ENCODE results near the gene RPS27. TPM values are rescaled to one million over a fixed set of nuclear protein-coding genes. Genes with fewer than 3 reads are reported as not detected.

RPS27 gene
- total and polyA plus RNA-seq, 4 donors, result 1,406 to 25,693 (median 7,503) TPM

DNA sequence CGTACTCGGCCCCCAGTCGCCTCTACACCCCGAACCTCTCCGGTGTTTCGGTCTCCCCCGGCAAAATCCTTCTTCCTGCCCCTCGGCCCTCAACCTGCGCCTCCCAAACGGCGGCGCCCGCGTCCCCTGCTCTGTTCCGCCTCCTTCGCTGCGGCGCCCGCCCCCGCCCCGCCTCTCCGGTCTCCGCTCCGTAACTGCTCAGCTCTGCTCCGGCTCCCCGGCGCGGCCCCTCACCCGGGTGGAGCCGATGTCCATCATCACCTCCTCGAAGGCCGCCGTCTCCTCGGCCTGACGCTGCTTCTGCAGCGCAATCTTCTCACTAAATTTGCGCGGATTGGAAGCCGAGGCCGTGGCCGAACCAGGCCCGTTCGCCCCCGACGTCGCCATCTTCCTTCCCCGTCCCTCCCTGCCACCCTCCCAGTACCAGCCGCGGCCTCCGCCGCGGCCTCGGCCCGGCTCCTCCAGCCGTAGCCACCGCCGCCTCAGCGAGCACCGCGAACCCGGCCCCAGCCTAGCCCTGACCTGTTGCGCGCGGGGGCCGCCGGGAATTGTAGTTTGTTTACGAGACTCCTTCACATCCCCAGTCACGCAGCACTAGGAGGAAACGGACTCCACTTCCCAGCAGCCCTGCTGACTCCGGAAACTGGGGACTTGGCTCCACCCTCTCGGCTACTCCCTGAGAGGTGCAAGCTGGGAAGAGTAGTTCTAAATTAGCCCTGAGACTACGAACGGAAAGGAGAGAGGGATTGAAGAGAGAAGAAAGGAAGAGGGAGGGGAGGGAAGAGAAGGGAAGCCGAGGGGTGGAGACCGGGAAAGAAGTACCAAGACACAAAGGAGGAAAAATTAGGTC, 32.2 kb upstream of the RPS27 start, which contains the start of gene CRTC2:
CRTC2 (minus strand) TSS at position 502 of the 850 bp plus-strand sequence; CDS start at position 387, 115 bp downstream.
- H3K27me3 ChIP-seq (ENCODE audit: control insufficient read depth in 1 of 2, insufficient read depth in 2 of 2, low read length in 1 of 2), result no peaks in the 10 kb centered on the region
- H3K27ac ChIP-seq (ENCODE audit: low read depth in 1 of 2, low read length in 2 of 2), result peak within 1 kb of the TSS in 1 of 2 donors; percentile 55
- H3K4me1 ChIP-seq (ENCODE audit: control insufficient read depth in 1 of 2, insufficient read depth in 2 of 2, low read length in 2 of 2), result peaks cover 0 to 2% of the 10 kb centered on the region in 2 donors
- peak within 1 kb of the TSS; percentile 68 to 89 for H3K4me3 ChIP-seq (ENCODE audit: low read length in 2 of 2)
- DNase-seq, result peak; percentile 99 to 100
- H3K9me3 ChIP-seq (ENCODE audit: control insufficient read depth, low read length), result no peaks in the 10 kb centered on the region
- peaks cover 0 to 3% of the 10 kb centered on the region in 2 donors for H3K36me3 ChIP-seq (ENCODE audit: control insufficient read depth in 1 of 2, insufficient read depth in 2 of 2, low read length in 1 of 2)
- 0% methylated on average over 71 to 75 of the region's 75 CpGs for WGBS, 2 donors
- peak; percentile 96 for ATAC-seq (ENCODE audit: low FRiP score)
- intact Hi-C loops (cut with DNase I), result no loop called here

DNA sequence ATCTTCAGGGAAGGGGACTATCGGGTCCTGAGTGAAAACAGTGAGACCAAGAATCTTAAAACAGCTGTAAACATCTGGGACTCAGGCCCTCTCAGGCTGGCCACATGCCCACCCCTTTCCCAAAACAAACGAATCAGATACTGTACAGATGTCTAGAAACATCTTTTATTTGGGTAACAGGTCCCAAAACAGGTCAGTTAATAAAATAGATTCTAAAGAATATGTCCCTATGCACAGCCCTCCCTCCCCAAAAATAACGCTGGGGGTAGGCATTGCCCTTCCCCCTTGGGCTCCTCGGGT, 31.7 kb upstream of the RPS27 start:
- Histone ChIP-seq H3K9me3 (ENCODE audit: control insufficient read depth, low read length) (no peaks in the 10 kb centered on the region), H3K4me1 (ENCODE audit: control insufficient read depth in 1 of 2, insufficient read depth in 2 of 2, low read length in 2 of 2) (peaks cover 0 to 2% of the 10 kb centered on the region in 2 donors), H3K4me3 (ENCODE audit: low read length in 2 of 2) (no peak overlapping the region), H3K36me3 (ENCODE audit: control insufficient read depth in 1 of 2, insufficient read depth in 2 of 2, low read length in 1 of 2) (peaks cover 0 to 3% of the 10 kb centered on the region in 2 donors), H3K27ac (ENCODE audit: low read depth in 1 of 2, low read length in 2 of 2) (peak overlapping the region in 1 of 2 donors; percentile 34), H3K27me3 (ENCODE audit: control insufficient read depth in 1 of 2, insufficient read depth in 2 of 2, low read length in 1 of 2) (no peaks in the 10 kb centered on the region)
- DNase-seq, result no peak
- 7 to 8% methylated on average over 4 of the region's 4 CpGs for WGBS, 2 donors
- ATAC-seq (ENCODE audit: low FRiP score), result no peak
- intact Hi-C loops (cut with DNase I), result no loop called here

DNA sequence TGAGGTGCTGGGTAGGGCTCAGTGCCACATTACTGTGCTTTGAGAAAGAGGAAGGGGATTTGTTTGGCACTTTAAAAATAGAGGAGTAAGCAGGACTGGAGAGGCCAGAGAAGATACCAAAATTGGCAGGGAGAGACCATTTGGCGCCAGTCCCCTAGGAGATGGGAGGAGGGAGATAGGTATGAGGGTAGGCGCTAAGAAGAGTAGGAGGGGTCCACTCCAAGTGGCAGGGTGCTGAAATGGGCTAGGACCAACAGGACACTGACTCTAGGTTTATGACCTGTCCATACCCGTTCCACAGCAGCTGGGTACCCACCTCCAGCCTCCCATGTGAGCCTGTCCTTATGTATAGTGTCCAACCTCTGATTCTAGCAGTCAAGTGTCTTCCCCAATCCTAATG, 31.1 kb upstream of the RPS27 start:
- H3K9me3 ChIP-seq (ENCODE audit: control insufficient read depth, low read length), result no peaks in the 10 kb centered on the region
- no peak for DNase-seq
- no peak for ATAC-seq (ENCODE audit: low FRiP score)
- H3K4me3 ChIP-seq (ENCODE audit: low read length in 2 of 2), result no peak overlapping the region
- H3K27ac ChIP-seq (ENCODE audit: low read depth in 1 of 2, low read length in 2 of 2), result no peak overlapping the region
- intact Hi-C loops (cut with DNase I), result no loop called here
- peaks cover 0 to 3% of the 10 kb centered on the region in 2 donors for H3K36me3 ChIP-seq (ENCODE audit: control insufficient read depth in 1 of 2, insufficient read depth in 2 of 2, low read length in 1 of 2)
- WGBS, 2 donors, result 43 to 53% methylated on average over 3 of the region's 3 CpGs
- peaks cover 0 to 2% of the 10 kb centered on the region in 2 donors for H3K4me1 ChIP-seq (ENCODE audit: control insufficient read depth in 1 of 2, insufficient read depth in 2 of 2, low read length in 2 of 2)
- H3K27me3 ChIP-seq (ENCODE audit: control insufficient read depth in 1 of 2, insufficient read depth in 2 of 2, low read length in 1 of 2), result no peaks in the 10 kb centered on the region

DNA sequence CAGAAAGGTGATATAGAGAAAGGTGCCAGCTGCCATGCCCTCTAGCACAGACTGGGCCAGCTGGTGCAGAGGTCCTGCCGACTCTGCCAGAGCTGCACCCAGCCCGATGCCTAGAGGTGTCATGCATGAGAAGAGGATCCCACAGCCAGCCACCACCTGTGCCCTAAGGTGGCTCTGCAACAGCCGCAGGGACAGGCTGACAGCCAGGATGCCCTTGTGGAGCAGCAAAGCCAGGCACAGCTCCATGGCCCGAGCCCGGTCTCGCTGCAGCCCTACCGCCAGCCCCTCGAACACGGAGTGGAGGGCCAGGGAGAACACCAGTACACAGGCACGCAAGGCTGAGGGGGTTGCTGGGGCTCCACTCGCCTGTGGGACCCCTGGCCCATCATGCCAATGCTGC, 30.4 kb upstream of the RPS27 start:
- no peak overlapping the region for H3K27ac ChIP-seq (ENCODE audit: low read depth in 1 of 2, low read length in 2 of 2)
- no peak overlapping the region for H3K4me3 ChIP-seq (ENCODE audit: low read length in 2 of 2)
- no peak for DNase-seq
- H3K27me3 ChIP-seq (ENCODE audit: control insufficient read depth in 1 of 2, insufficient read depth in 2 of 2, low read length in 1 of 2), result no peaks in the 10 kb centered on the region
- WGBS, 2 donors, result 90 to 93% methylated on average over 11 of the region's 11 CpGs
- H3K4me1 ChIP-seq (ENCODE audit: control insufficient read depth in 1 of 2, insufficient read depth in 2 of 2, low read length in 2 of 2), result peaks cover 0 to 2% of the 10 kb centered on the region in 2 donors
- H3K9me3 ChIP-seq (ENCODE audit: control insufficient read depth, low read length), result no peaks in the 10 kb centered on the region
- intact Hi-C loops (cut with DNase I), result no loop called here
- peaks cover 0 to 3% of the 10 kb centered on the region in 2 donors for H3K36me3 ChIP-seq (ENCODE audit: control insufficient read depth in 1 of 2, insufficient read depth in 2 of 2, low read length in 1 of 2)
- ATAC-seq (ENCODE audit: low FRiP score), result no peak

DNA sequence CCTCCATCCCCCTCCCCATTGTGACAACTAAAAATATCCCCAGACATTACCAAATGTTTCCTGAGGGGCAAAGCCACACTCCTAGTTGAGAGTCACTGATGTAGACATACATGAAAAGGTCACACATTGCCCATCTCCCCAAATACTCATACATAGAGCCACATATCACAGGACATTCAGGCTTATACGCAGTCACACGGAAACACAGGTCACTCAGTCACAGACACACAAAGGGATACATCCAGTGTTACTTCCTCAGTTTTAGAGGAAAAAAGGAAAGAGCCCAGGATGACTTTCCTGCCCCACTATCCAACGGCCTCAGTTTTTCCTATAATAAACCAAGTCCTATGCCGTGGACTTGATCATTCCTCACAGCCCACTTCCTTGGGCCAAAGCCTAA, 29.1 kb upstream of the RPS27 start:
- intact Hi-C loops (cut with DNase I), result no loop called here
- 67% methylated on average over 4 of the region's 4 CpGs for WGBS, 2 donors
- H3K4me3 ChIP-seq (ENCODE audit: low read length in 2 of 2), result no peak overlapping the region

DNA sequence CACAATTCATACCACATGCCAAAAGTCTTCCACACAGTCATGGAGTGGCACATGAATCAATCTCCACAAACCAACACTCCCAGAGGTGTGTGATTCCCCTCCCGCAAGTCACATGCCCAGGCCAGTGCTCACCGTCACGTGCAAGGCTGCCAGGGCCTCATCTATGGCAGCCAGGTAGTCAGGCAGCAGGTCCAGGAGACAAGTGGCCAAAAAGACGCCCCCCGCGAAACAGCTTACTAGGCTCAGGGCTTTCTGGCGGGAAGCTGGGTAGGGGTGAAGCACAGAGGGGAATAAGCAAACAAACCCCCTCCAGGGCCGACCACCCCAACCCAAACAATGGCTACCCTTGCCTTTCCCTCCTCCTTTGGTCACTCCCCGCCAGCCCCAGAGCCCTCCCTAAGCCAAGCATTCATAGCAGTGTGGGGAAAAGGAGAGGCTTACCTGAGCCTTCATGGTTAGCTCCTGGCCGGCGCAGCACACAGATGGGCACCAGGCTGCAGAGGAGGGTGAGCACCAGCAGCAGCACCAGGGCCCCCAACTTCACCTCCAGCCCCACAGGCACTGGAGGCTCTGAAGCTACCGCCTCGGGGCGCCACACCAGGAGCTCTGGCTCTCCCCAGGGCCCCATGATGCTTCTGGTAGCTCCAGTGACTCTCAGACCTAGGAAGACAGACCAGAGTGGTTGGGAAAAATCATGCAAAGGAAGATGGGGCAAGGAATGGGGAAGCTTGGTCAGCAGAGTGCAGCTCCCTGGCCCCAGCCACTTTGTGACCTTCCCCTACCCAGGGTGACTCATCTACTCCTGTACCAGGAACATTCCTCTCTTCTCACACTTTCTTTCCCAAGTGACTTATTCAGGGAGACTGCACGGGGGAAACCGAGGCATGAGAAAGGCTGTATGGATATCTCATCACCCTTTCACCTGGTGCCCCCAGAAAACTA, 28.2 kb upstream of the RPS27 start:
- ATAC-seq (ENCODE audit: low FRiP score), result no peak
- H3K4me3 ChIP-seq (ENCODE audit: low read length in 2 of 2), result peak overlapping the region; percentile 63 to 67
- peaks cover 0 to 3% of the 10 kb centered on the region in 2 donors for H3K36me3 ChIP-seq (ENCODE audit: control insufficient read depth in 1 of 2, insufficient read depth in 2 of 2, low read length in 1 of 2)
- H3K9me3 ChIP-seq (ENCODE audit: control insufficient read depth, low read length), result no peaks in the 10 kb centered on the region
- H3K4me1 ChIP-seq (ENCODE audit: control insufficient read depth in 1 of 2, insufficient read depth in 2 of 2, low read length in 2 of 2), result peaks cover 0 to 2% of the 10 kb centered on the region in 2 donors
- intact Hi-C loops (cut with DNase I), result no loop called here
- peak in 1 of 2 donors; percentile 77 for DNase-seq
- 26 to 32% methylated on average over 15 to 16 of the region's 16 CpGs for WGBS, 2 donors
- no peaks in the 10 kb centered on the region for H3K27me3 ChIP-seq (ENCODE audit: control insufficient read depth in 1 of 2, insufficient read depth in 2 of 2, low read length in 1 of 2)
- peak overlapping the region; percentile 85 to 95 for H3K27ac ChIP-seq (ENCODE audit: low read depth in 1 of 2, low read length in 2 of 2)

More for the DNA sequence above, 29.1 kb upstream of the RPS27 start:
- DNase-seq, result no peak
- Histone ChIP-seq H3K4me1 (ENCODE audit: control insufficient read depth in 1 of 2, insufficient read depth in 2 of 2, low read length in 2 of 2) (peaks cover 0 to 2% of the 10 kb centered on the region in 2 donors), H3K9me3 (ENCODE audit: control insufficient read depth, low read length) (no peaks in the 10 kb centered on the region), H3K36me3 (ENCODE audit: control insufficient read depth in 1 of 2, insufficient read depth in 2 of 2, low read length in 1 of 2) (peaks cover 0 to 3% of the 10 kb centered on the region in 2 donors), H3K27me3 (ENCODE audit: control insufficient read depth in 1 of 2, insufficient read depth in 2 of 2, low read length in 1 of 2) (no peaks in the 10 kb centered on the region), H3K27ac (ENCODE audit: low read depth in 1 of 2, low read length in 2 of 2) (peak overlapping the region in 1 of 2 donors; percentile 95)
- no peak for ATAC-seq (ENCODE audit: low FRiP score)

DNA sequence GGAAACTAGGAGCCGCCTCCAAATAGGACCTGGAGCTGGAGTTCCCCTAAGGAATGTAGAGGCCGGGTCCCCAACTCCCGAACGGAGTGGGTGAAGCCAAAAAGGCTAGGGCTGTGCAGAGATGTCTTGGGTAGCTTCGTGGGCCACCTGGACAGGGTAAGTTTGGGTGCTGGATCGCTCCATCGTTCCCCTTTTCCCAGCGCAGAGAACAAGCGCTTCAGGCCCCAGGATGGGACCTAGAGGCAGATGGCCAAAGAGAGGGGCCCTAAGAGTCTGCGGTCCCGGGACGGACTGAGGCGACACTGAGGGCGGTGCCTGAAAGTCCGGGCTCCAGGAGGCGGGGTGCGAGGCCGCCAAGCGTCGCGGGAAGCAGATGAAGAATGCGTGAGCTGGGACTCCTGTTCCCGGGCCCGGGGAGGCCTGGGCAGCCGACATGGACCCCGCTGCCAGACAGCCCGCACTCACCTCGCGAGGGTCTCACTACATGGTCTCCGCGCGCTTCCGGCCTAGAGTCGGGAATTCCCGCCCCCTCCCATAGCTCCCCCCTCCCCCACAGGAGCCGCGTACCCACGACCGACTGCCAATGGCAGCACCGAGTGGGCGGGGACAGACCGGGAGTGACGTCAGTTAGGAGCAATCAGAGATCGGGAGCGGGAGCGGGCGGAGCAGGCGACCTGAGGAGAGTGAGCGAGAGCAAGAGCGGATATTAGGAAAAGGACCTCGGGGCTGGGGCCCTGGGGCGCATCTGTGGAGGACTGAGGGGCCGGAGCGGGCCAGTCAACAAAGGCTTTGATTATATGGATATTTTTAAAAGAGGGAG, 27.3 kb upstream of the RPS27 start, which contains the start of gene SLC39A1:
SLC39A1 (minus strand) TSS at position 508 of the 820 bp plus-strand sequence. CDS start 822 bp downstream, outside the sequence.
- no peaks in the 10 kb centered on the region for H3K9me3 ChIP-seq (ENCODE audit: control insufficient read depth, low read length)
- H3K4me3 ChIP-seq (ENCODE audit: low read length in 2 of 2), result peak within 1 kb of the TSS; percentile 63 to 73
- peaks cover 0 to 2% of the 10 kb centered on the region in 2 donors for H3K4me1 ChIP-seq (ENCODE audit: control insufficient read depth in 1 of 2, insufficient read depth in 2 of 2, low read length in 2 of 2)
- 0 to 1% methylated on average over 54 of the region's 54 CpGs for WGBS, 2 donors
- DNase-seq, result peak; percentile 99
- ATAC-seq (ENCODE audit: low FRiP score), result peak; percentile 93
- no peaks in the 10 kb centered on the region for H3K27me3 ChIP-seq (ENCODE audit: control insufficient read depth in 1 of 2, insufficient read depth in 2 of 2, low read length in 1 of 2)
- H3K27ac ChIP-seq (ENCODE audit: low read depth in 1 of 2, low read length in 2 of 2), result peak within 1 kb of the TSS; percentile 85 to 95
- intact Hi-C loops (cut with DNase I), result no loop called here
- H3K36me3 ChIP-seq (ENCODE audit: control insufficient read depth in 1 of 2, insufficient read depth in 2 of 2, low read length in 1 of 2), result peaks cover 0 to 3% of the 10 kb centered on the region in 2 donors

DNA sequence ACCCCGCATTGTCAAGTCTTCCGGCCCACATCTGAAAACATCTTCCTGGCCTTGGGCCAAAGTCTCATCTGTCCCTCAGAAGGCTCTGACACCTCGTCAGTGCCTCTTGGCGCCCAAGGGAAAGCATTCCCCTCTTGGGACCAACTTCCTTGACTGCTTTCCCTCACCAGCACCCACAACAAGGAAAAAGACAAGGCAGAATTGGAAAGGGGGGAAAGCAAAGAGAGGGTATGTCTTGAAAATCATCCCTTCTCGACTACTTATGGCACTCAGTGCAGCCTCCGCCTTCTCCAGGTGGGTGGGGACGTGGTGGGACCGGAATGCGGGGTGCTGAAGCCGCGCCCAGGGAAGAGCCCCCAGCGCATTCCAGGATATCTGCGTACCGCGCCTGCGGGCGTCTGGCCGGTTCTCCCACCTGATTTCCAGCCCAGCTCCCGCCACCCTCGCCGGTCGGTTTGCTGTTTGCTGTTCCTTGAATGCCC, 26.7 kb upstream of the RPS27 start:
- H3K4me3 ChIP-seq (ENCODE audit: low read length in 2 of 2), result peak overlapping the region; percentile 63 to 73
- no peaks in the 10 kb centered on the region for H3K9me3 ChIP-seq (ENCODE audit: control insufficient read depth, low read length)
- H3K4me1 ChIP-seq (ENCODE audit: control insufficient read depth in 1 of 2, insufficient read depth in 2 of 2, low read length in 2 of 2), result peaks cover 0 to 2% of the 10 kb centered on the region in 2 donors
- H3K36me3 ChIP-seq (ENCODE audit: control insufficient read depth in 1 of 2, insufficient read depth in 2 of 2, low read length in 1 of 2), result peaks cover 0 to 3% of the 10 kb centered on the region in 2 donors
- ATAC-seq (ENCODE audit: low FRiP score) (no peak), DNase-seq (no peak)
- intact Hi-C loops (cut with DNase I), result no loop called here
- WGBS, 2 donors, result 0 to 2% methylated on average over 22 of the region's 22 CpGs
- no peaks in the 10 kb centered on the region for H3K27me3 ChIP-seq (ENCODE audit: control insufficient read depth in 1 of 2, insufficient read depth in 2 of 2, low read length in 1 of 2)
- H3K27ac ChIP-seq (ENCODE audit: low read depth in 1 of 2, low read length in 2 of 2), result peak overlapping the region in 1 of 2 donors; percentile 73
